GM18909 (cell line): Measurements from ENCODE around the gene KRT79.
"Not testable (repeated sequence)": the region's sequence is repeated elsewhere in the genome, so short reads cannot be mapped to it uniquely, and the experiment has no call there.

ENCODE experiments used
- ATAC-seq: cut with Tn5 transposase; IDR thresholded peaks from one replicate; pipeline ENCODE4 v1.9.1; 2021; ENCODE audit warnings: mild to moderate bottlenecking; ENCODE audit not compliant: unreplicated experiment, poor library complexity

KRT79 gene

DNA sequence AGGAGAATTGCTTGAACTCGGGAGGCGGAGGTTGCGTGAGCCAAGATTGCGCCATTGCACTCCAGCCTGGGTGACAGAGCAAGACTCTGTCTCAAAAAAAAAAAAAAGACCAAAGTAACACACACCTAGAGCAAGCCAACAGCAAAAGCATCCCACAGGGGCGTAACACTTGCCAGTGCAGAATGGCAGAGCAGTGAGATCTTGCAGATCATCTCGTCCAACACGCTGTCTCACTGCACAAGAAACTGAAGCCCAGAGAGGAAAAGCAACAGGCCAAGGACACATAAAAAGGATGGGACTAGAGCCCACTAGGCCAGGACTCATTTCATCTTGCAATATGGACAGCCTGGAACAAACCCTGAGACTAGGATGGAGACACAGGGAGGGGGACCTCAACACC is 27.4 kb upstream of the KRT79 start:
- no peak for ATAC-seq

DNA sequence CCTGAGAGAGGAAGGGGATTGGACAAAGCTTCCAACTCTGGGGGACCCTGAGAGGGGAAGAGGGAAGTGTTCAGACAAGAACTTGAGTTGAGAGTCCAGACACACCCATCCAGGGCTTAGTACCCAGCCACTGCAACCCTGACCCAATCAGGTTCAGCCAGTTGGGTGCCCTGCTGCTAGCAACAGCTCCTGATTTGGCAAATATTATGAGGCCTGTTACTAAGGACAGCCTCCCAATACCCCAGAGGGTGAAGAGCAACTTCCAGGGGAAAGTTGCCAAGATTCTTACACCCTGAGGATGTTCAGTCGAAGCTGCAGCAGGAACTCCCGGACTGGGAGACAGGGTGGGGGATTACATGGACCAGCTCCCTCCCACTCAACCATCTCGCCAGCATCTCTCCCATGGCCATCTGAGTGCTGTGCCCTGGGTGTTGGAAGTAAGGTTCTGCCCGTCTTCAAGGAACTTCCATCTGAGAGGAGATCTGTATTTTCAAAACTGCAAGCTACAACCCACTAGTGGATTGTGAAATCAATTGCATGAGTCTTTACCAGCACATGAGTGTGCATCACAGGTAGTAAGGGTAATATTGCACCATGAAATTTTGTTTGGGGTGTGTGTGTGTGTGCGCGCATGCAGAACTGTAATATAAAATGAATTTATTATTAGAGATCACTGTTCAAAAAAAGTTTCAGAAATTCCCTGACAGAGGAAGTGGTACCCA is 26.2 kb upstream of the KRT79 start:
- ATAC-seq: no peak

DNA sequence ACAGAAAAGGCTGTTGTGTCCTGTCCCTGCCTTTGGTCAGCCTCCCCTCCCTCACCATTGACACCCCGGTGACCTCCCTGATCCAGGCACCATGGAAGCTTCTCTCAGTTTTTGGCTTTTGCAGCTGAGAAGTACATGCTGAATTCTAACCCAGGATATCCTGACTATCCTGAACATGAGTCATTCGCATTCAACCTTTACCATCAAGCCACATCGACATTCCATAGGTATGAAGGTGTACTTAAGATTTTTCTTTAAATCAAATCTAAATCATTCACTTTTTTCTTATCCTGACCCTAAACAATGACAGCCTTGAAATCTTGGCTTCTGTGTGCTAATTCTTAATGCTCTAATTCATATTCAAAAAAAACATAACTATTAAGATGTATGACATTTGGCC is 23.4 kb upstream of the KRT79 start:
- no peak for ATAC-seq

DNA sequence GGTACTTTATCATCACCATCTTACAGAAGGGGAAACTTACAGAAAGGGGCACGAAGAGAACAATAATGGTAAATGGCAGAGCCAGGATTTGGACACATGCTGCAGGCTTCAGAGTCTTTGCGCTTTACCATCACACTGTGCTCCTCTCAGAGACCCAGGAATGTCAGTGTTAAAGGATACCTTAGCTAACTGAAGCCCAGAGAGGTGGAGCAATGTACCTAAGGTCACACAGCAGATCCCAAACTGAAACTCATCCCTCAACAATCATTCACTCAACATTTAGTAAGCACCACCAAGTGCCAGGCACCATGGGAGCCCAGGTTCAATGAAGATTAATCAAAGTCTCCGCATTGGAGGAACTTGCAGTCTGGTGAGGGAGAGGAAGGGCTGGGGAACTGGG is 22.7 kb upstream of the KRT79 start:
- ATAC-seq: no peak

DNA sequence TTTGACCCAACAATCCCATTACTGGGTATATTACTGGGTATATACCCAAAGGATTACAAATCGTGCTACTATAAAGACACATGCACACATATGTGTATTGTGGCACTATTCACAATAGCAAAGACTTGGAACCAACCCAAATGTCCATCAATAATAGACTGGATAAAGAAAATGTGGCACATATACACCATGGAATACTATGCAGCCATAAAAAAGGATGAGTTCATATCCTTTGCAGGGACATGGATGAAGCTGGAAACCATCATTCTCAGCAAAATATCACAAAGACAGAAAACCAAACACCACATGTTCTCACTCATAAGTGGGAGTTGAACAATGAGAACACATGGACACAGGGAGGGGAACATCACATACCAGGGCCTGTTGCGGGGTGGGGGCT is 22.0 kb upstream of the KRT79 start:
- not testable (repeated sequence) for ATAC-seq

DNA sequence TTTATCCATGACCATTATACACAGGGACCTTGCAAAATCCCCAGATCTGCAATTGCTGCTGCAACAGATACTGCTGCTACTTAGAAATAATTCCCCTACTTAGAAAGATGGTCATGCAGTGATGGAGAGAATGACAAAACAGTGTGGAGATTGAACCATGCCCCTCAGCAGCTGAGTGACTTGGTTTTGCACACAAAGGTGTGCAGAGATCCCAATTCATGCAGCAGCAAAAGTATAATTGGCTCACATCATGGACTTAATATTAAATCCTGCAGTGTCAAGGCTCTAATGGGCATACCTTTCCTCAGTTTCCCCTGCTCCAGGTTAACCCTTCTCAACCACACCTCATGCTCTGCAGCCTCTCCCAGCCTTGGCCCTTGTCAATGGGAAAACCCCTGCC is 17.7 kb upstream of the KRT79 start:
- ATAC-seq: no peak

DNA sequence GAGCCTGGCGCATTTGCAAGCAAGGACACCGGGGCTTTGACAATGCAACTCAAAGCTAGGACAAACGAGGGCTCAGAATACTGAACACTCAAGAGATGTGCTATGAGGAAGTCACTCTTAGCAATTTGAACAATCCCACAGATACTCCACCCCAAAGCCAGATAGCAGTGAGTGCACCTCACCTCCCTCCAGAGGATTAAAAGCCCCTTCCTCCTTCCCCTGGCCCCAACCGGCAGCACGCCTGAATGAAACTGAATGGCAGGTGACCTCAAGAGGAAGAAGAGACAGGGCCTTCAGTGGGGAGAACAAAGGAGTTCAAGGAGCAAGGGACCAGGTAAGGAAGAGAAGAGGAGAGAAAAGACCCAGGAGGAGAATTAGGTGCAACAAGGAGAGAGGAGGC is 16.6 kb upstream of the KRT79 start:
- no peak for ATAC-seq

DNA sequence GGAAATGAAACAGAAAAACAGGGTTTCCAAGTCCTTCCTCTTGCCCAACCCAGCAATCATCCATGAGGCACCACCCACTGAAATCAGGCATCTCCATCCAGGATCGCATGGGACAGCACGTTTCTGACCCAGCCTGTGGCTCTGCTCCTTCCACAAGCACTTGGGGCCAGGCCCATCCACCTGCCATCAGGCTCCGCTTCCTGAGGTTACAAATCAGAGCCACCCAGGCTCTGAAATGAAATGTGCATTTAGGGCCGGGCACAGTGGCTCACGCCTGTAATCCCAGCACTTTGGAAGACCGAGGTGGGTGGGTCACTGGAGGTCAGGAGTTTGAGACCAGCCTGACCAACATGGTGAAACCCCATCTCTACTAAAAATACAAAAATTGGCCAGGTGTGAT is 15.4 kb upstream of the KRT79 start:
- ATAC-seq: no peak

DNA sequence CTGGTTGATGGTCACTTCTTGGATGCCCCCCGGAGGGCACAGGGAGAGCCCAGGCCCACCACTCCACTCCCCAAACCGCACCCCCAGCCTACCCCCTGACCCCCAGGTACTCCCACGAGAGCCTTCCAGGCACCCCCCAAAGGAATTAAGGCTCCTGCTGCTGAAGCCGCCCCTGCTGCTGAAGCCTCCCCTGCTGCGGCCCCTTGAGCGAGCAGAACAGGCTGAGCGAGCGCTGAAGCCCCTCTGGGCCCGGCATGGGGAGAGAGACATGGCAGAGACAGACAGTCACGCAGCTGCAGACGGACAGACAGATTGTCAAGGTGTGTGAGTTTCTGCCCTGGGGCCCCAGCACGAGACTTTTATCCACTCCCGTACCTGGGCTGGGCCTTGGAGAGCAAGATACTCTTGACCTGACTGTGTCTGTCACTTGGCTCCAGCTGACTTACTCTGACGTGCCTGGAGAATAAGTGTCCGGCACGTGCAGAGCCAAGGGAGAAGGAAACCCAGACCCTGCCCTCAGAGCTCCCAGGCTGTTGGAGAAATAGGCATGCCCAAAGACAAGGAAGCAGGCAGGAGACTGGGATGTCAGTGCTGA is 14.6 kb upstream of the KRT79 start, which contains the start of gene KRT78:
TSS of gene KRT78 (minus strand) at position 334 of the 595 bp plus-strand sequence. CDS start at position 270, 64 bp downstream.
- no peak for ATAC-seq

DNA sequence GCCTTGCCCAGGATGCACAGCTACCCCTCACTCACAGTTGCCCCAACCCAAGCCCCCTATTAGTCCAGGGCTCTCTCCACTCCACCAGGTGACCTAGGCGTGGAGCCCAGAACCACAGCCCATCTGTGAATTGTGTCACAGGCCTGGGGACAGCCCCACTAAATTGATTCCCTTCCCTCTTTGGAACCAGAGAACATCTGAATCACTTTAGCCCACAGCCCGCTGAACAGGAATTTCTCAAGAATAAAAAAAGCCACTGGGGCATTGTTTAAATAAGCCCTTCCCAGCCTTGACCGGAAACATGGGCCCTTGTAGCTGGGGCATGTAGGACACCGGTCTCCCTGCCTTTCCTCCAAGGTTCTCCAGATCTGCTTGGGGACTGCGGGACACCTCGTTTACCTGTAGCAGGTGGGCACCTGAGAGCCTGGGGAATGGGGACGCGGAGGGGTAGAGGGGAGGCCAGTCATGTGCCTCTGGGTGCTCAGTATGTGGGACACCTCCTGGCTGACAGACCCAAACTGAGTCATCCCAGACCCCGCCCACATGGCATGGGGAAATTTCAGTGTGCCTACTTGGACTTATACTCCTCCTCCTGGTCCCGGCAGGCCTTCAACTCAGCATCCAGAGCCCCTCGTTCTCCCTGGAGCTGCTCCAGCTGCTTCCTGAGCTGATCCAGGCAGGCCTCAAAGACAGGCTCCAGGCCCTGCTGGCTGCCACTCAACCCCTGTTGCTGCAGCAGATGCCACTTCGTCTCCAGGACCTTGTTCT is 13.4 kb upstream of the KRT79 start:
- no peak for ATAC-seq

DNA sequence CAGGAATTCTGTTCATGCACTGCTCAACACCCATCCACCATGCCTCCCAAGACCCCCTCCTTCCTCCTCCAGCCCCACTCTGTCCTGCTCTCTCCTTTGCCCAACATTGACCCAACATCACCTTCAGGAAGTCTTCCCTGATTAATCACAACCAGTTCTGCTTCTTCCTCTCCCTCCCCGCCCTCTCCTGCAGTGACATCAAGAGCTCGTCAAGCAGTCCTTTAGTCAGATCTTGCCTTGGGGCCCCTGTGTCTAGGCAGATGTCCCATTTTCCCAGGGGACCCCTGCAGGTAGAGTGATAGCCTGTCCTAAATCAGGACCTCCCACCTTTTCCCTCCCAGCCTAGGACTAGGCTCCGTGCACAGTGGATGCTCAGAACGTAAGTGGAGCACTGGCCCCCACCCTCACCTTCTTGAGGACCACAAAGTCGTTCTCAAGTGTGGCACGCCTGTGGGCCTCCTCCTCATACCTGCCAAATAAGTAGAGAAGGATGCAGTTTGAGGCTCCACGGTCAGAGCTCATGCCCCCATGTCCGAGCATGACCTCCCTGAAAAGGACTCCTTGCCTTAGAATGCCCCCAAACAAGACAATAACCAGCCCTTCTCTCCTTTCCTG is 12.4 kb upstream of the KRT79 start:
- ATAC-seq: no peak

DNA sequence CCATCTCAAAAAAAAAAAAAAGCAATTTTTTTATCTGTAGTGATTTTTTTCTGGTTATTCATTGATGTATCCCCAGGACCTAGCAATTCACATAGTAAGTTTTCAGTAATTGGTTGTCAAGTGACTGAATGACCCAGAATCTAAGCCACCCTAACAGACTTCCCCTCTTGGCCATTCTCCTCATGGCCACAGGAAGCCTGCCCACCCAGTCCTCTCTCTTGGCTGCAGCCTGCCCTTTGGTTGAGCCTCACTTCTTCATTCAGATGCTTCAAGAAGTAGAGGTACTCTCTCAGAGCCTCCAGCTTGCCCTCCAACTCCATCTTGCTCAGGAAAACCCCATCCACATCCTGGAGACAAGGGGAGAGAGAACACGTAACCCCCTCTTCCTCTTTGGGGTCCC is 11.8 kb upstream of the KRT79 start:
- no peak for ATAC-seq

DNA sequence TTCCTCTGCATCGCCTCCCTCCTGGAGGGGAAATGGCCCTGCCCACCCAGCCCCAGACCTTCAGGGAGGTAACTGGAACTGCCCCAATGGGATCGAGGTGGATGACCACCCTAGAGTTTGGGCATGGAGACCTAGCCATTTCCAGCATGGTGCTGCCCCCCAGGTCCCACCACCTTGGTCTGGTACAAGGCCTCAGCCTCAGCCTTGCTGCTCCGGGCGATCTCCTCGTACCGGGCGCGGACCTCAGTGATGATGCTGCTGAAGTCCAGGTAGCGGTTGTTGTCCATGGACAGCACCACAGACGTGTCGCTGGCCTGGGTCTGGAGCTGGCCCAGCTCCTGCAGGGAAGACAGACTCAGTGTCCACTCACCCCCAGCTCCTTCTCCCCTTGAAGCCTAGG is 10.3 kb upstream of the KRT79 start:
- no peak for ATAC-seq

DNA sequence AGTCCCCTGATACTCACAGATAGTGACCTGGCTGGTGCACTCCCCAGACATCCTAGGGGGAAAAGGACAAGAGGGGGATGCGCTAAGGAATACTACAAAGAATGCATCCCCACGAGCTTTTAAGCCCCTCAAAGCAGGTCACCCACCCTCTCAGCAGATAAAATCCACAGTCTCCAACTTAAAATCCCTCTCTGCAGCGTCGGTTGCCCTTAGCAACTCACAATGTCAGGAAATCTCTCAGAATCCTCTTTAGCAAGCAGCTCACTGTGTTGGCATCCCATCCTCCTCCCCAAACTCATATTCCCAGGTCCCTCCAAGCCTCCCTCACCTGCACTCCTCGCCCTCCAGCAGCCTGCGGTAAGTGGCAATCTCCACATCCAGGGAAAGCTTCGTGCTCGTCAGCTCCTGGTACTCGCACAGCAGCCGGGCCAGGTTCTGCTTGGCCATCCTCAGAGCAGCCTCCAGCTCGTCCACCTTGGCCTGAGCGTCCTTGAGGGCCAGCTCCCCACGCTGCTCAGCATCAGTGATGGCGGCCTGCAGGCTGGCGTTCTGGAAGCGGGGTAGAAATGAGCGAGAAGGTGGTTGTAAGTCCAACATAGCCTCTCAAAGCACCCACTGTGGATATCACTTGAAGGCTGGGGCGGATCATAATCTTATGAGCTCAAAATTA is 5.5 kb upstream of the KRT79 start:
- no peak for ATAC-seq

DNA sequence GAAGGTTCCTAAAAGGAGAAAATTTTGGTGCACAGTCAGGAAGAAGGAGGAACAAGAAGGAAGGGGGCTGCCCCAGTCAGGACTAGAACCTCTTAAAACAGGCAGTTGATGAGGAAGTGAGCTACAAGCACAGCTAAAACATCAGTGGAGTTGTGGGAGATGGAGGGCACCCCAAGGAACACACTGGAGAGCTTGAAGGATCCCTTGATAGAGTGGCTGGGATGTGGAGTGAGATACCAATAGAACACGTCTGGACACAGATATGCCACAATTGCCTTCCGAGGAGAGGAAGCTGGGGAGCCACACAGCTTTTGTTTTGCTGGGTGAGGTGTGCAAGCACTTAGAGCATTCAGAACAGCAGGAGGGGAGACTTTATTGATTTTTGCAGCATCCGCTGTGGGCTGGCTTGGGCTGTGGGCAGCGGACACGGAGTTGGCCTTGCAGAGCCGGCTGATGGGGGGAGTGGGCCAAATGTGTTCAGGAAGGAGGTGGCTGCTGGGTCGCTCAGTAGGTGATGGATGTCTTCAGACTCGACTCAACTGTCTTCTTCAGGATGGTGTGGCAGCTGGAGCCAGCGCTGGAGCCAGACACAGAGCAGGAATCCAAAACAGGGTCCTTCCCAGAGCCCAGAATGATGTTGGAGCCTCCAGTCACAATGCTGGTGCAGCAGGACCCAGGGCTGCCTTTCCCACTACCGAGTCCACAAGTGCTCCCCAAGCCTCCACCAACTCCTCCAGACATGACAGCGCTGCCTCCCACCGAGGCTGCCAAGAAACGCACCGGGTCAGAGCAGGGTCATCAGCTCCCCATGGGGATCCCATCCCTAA is 4.7 kb upstream of the KRT79 start:
- ATAC-seq: no peak

DNA sequence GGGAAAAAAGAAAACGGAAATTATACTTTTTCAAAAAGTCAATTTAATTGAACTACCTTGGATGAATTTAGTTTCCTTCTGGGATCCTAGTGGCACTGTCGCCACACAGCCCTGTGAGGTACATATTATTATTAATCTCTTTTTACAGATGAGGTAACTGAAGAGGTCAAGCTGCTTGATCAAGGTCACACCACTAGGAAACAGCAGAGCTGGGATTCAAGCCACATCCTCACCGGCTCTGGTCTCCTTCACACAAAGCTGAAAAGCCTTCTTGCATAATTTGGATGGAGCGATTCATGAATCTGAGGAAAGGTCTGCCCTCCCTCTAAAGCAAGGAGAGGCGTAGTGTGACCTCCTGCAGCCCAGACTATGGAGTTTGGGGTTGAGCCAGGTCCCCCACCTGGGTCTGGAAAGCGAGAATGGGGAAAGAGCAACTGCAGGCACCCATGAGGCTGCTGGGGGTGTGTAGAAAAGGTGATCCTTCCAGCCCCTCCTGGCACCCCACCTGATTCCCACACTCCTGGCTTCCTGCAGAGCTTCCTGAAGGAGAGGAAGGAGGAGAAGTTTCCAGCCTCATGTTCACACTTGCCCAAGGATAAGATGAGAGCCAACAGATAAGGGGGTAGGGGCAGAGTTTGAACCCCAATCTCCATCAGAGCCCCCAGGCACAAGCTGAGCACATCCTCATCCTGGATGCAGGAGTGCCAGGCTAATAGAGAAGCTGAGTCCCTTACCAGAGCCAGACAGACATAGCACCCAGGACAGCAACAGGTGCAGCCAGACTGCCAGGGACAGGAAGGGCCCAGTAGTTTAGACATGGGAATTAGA is 3.9 kb upstream of the KRT79 start:
- ATAC-seq: no peak

DNA sequence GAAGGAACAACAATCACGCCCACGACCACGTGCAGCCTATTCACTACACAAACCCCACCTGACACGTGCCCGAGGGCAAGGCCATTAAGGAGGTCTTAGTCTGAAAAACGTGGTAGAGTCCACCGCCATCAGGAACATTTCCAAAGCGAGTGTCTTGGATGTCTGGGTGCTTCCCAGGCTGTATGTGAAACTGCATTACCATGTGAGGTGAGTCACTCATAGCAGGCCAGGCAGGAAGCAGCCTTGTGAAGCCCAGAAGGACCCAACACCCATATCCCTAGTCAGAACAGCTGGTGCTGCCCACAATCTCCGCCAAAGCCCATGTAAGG is 3.3 kb upstream of the KRT79 start:
- no peak for ATAC-seq

DNA sequence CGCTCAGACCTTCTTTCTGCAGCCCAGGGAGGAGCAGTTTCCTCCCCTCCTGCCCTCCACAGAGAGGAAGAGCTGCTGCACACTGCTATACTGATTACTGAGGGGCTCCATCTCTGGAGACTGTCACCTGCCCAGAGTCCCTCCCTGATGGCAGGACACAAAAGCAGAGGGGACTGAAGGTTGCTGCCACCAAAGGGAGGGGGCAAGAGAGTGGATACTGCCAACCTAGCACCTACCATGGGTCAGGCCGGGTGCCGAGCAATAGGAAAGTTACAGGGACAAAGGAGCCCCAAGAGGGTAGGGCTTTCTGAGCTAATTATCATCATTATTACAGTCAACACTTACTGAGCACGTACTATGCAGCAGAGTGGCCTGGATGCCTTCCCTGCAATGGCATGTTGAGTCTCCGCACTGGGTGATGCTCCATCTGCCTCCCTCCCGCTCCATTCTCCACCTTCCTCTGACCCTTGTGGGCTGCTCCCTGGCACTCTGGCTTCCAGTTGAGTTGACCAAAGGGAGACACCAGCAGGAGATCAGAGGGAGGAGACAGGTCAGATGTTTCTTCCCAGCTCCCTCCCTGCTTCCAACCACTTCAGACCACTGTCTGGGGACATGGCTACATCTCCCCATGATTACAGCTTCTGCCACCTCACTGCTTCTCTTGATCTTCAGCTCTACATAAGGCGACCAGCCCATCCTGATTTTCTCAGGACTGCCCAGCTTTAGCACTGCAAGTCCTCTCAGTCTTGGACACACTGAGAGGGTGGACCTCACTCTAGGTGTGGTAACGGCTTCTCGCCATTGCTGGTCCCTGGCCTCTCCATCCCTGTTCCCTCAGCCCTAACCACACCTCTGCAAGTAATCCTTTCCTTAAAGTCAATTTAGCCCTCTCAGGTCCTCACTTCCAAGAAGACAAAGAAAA is 2.6 kb upstream of the KRT79 start:
- ATAC-seq: no peak
